SU-DHL-6 (cell line): Measurements from ENCODE around the gene FABP1.

Source experiments
- H2AFZ ChIP-seq: fragments of 200-600 bp; sonication (generic); 2 replicates; pipeline ENCODE4 v1.6.1; 2014; ENCODE audit warnings: low read depth, mild to moderate bottlenecking, moderate library complexity, mixed read lengths, antibody characterized with exemption, low read length; ENCODE audit not compliant: severe bottlenecking
- H3F3A ChIP-seq: fragments of 200-600 bp; shearing (Covaris generic); 2 replicates; pipeline ENCODE4 v1.6.0; 2016; ENCODE audit warnings: antibody characterized with exemption, mild to moderate bottlenecking; ENCODE audit not compliant: insufficient read depth
- H3K27ac ChIP-seq: fragments of 200-600 bp; sonication (generic); 2 replicates; pipeline ENCODE4 v1.5.1; 2016; ENCODE audit warnings: low read depth, mild to moderate bottlenecking, low read length, moderate library complexity, mixed read lengths
- H3K27me3 ChIP-seq: fragments of 200-600 bp; sonication (generic), shearing (Covaris generic); 2 replicates; pipeline ENCODE4 v1.6.0; 2014; ENCODE audit warnings: mild to moderate bottlenecking, low read length
- H3K36me3 ChIP-seq: fragments of 200-600 bp; sonication (generic); 2 replicates; pipeline ENCODE4 v1.6.1; 2014; ENCODE audit warnings: mild to moderate bottlenecking, low read length, mixed read lengths
- H3K4me2 ChIP-seq: fragments of 300-600, 200-600 bp; shearing (Covaris generic), sonication (generic); 2 replicates; pipeline ENCODE4 v1.6.0; 2014; ENCODE audit warnings: low read length, low read depth, mild to moderate bottlenecking; ENCODE audit not compliant: poor library complexity, severe bottlenecking
- H3K4me3 ChIP-seq: fragments of 200-600 bp; sonication (generic); 2 replicates; pipeline ENCODE4 v1.5.1; 2014; ENCODE audit warnings: antibody characterized with exemption, low read length, mild to moderate bottlenecking, mixed read lengths; ENCODE audit not compliant: insufficient read depth, poor library complexity, severe bottlenecking
- H3K79me2 ChIP-seq: fragments of 200-600 bp; sonication (generic); 2 replicates; pipeline ENCODE4 v1.6.1; 2014; ENCODE audit warnings: mild to moderate bottlenecking, low read length, moderate library complexity; ENCODE audit not compliant: insufficient read depth
- H3K9ac ChIP-seq: fragments of 200-600 bp; sonication (generic); 2 replicates; pipeline ENCODE4 v1.7.0; 2014; ENCODE audit warnings: mild to moderate bottlenecking, low read length
- H3K9me2 ChIP-seq: fragments of 200-600 bp; sonication (generic); replicated peaks from 2 replicates; pipeline ENCODE4 v1.6.1; 2014; ENCODE audit warnings: low read length; ENCODE audit not compliant: insufficient read depth
- H3K9me3 ChIP-seq: fragments of 200-600 bp; sonication (generic); 2 replicates; pipeline ENCODE4 v1.6.1; 2014; ENCODE audit warnings: low read length, mixed read lengths; ENCODE audit not compliant: insufficient read depth
- H4K20me1 ChIP-seq: fragments of 200-600 bp; sonication (generic); 2 replicates; pipeline ENCODE4 v1.6.1; 2014; ENCODE audit warnings: low read depth, mild to moderate bottlenecking, antibody characterized with exemption, low read length, moderate library complexity, mixed read lengths
- CTCF ChIP-seq: fragments of 200-600 bp; sonication (generic); IDR thresholded peaks from one replicate; pipeline ENCODE4 v1.5.1; 2017; ENCODE audit warnings: antibody characterized with exemption, mild to moderate bottlenecking, low read length, moderate library complexity; ENCODE audit not compliant: insufficient read depth, poor library complexity, severe bottlenecking
- EZH2phosphoT487 ChIP-seq: fragments of 200-600 bp; sonication (generic), shearing (Covaris generic); conservative IDR thresholded peaks from 2 replicates; pipeline ENCODE4 v1.6.1; 2018; ENCODE audit warnings: mild to moderate bottlenecking, antibody characterized with exemption, low read length, moderate library complexity, mixed read lengths

Gene FABP1

GRCh38 chr2:88088999-88089398 lies 38.9 kb downstream of the FABP1 start:
- Histone ChIP-seq H3K27me3 (no peaks in the 10 kb centered on the region), H3K9ac (no peak overlapping the region), H3K9me3 (no peaks in the 10 kb centered on the region), H3K4me2 (no peak overlapping the region), H3K36me3 (no peaks in the 10 kb centered on the region), H3F3A (no peaks in the 10 kb centered on the region), H2AFZ (no peak overlapping the region), H3K4me3 (no peak overlapping the region), H4K20me1 (no peaks in the 10 kb centered on the region), H3K27ac (no peak overlapping the region), H3K9me2 (no peaks in the 10 kb centered on the region), H3K79me2 (no peaks in the 10 kb centered on the region)
- TF ChIP-seq EZH2phosphoT487: no peak
- no peak for TF ChIP-seq CTCF

GRCh38 chr2:88087763-88088162 lies 40.1 kb downstream of the FABP1 start:
- no peaks in the 10 kb centered on the region for H3K27me3 ChIP-seq
- no peak overlapping the region for H3K4me2 ChIP-seq
- no peak for TF ChIP-seq CTCF
- no peak for TF ChIP-seq EZH2phosphoT487
- H3K27ac ChIP-seq: no peak overlapping the region
- H3F3A ChIP-seq: no peaks in the 10 kb centered on the region
- H4K20me1 ChIP-seq: no peaks in the 10 kb centered on the region
- no peak overlapping the region for H3K9ac ChIP-seq
- no peaks in the 10 kb centered on the region for H3K9me3 ChIP-seq
- H3K4me3 ChIP-seq: no peak overlapping the region
- no peaks in the 10 kb centered on the region for H3K79me2 ChIP-seq
- H3K9me2 ChIP-seq: no peaks in the 10 kb centered on the region
- H3K36me3 ChIP-seq: no peaks in the 10 kb centered on the region
- no peak overlapping the region for H2AFZ ChIP-seq

- Histone ChIP-seq H3F3A (no peaks in the 10 kb centered on the region), H3K36me3 (no peaks in the 10 kb centered on the region), H3K4me3 (no peak overlapping the region), H4K20me1 (no peaks in the 10 kb centered on the region), H3K79me2 (no peaks in the 10 kb centered on the region), H3K27ac (no peak overlapping the region), H3K9me2 (no peaks in the 10 kb centered on the region), H2AFZ (no peak overlapping the region), H3K9me3 (no peaks in the 10 kb centered on the region), H3K9ac (no peak overlapping the region), H3K4me2 (no peak overlapping the region), H3K27me3 (no peaks in the 10 kb centered on the region)
- TF ChIP-seq CTCF (no peak), EZH2phosphoT487 (no peak)
Observed at GRCh38 chr2:88087073-88087472, 40.8 kb downstream of the FABP1 start.
